T-helper 9 cell (primary cell): ENCODE results near the gene ERCC6.

Source experiments
- DNase-seq: peaks from one replicate; pipeline ENCODE4 v3.0.0-alpha.2; 2020

ERCC6 gene

DNA sequence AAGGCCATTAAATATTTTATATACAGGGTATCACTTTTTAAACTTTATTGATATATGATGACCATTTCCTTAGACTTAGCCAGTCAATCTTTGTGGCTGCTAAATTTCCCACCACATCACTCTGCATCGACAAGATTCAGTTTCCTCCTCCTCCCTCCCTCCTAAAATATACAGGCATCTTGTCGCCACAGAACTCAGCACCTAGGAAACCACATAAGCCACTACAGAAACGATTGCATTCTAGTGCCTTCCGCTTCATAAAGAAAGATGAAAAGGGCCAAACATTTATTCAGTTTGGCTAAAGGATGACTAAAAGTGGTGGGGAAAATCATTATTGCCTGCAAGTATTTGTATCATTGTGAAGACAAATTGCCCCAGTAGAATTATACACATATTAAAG, 30.7 kb downstream of the ERCC6 start:
- DNase-seq = no peak

DNA sequence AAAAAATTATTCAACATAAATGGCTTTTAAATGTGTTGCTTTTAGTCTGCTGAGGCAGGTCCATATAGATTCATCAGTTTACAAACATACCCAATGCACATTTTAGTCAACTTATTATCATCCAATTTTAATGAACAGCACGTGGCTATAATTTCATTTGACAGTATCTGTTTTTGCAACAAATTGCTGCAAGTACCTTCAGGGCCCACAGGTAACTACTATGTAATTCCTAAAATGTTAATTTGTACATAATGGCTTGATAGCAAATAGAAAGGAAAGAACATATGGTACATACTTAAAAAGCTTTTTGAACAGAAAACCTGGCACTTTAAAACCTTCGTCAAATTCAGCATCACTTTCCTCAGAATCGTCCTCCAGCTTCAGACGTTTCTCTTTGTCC, 33.3 kb downstream of the ERCC6 start:
- no peak for DNase-seq

DNA sequence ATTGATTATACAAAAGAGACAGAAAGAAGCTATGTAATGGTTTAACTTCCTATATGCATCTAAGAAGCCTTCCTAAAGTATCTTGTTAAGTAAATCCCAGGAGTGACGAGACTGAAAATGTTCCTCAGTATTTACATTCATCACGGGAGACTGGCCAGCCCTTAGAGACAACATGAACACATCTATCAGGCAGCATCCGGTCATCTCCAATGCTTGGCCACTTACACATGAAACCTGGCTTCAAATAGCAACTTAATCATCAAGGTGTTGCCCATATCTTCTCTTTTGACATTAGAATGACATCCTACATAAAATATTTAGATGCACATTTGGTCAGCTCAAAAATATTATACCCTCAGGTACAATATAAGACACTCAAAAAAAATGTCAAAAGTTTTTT, 33.8 kb downstream of the ERCC6 start:
- DNase-seq = no peak

DNA sequence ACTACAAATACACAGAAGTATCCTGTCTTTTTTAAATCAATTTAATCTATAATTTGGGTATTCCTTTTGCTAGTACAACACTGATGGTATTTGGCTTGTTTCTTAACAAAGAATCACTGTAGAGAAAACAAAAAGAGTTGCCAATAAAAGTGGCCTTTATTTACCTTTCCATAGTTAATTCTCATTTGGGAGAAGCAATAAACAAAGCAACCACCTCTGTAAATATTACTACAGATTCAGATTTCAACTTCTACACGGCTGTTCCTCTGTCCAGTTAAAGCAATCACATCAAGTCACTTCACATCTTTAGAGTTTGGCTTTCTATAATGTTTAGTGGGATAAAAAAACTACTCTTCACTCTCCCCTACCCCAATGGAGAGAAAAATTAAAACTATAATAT, 34.4 kb downstream of the ERCC6 start:
- DNase-seq = no peak

DNA sequence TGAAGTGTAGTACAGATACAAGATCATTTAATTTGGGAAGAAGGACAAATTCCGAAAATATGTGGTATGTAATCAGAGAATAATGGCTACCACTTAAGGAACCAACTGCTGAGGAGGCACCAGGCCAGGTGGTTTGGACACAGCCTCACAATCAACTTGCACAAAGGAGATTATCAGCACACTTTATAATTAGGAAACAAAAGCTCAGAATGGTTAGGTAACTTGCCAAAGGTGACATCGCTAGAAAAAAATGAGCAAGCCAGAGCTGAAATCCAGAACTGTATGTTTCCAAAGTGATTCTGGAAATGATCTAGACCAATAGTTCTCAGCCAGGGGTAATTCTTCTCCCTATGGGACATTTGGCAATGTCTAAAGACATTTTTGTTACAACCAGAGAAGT, 36.6 kb downstream of the ERCC6 start:
- no peak for DNase-seq

DNA sequence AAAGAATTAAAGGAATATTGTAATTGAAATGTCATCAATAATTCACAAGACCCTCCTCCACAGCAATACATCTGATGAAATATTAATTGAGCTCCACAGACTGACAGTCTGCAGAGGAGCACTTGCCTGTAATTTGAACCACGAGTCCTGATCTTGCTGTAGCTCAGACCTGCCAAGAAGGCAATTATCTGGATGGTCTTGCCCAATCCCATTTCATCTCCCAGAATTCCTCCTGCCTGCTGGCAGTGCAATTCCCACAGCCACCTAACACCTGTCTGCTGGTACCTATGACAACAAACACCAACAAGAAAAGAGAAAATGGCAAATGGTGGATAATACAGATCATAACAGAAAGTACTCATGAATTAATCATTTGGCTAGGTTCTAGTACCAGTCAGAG, 38.5 kb downstream of the ERCC6 start:
- DNase-seq = no peak

DNA sequence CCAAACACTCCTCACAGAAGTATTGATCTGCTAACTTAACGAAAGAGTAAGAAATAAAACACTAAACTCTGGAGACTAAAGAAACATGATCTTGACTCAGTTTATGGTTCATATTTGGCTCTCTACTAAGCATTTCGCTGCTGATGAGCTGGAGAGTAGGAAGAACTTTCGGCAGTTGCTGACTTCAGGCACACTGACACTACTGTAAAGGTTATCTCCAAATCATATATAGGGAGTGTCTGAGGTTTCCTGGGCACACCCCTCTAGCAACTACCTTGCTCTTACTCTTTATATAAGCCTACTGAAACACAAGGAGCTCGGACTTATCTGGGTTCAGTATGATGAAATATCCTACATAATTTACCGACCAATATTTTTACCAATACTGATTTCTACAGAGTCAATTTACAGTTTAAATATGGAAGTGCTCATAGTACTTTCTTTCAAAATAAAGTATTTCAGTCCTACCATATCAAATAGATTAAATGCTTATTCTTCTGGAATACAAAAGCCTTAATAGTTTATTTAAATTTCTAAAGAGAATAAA, 39.5 kb downstream of the ERCC6 start:
- no peak for DNase-seq

DNA sequence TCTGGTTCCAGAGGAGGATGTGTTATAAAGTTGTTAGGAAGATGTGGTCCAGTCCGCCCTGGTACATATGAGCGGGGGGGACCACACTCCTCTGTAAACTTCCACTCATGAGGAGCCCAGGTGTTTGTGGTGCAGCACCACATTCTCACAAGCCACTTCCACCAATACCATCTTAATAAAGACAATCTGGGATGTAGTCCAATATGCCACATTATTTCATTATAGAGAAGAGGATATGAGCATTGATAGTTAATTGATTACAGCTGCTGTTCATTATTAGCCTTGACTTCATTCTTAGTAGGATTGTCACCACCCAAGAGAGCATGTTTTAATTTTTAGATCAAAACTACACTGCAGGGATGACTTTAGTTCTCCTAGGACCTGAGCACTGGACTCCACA, 40.5 kb downstream of the ERCC6 start:
- no peak for DNase-seq

DNA sequence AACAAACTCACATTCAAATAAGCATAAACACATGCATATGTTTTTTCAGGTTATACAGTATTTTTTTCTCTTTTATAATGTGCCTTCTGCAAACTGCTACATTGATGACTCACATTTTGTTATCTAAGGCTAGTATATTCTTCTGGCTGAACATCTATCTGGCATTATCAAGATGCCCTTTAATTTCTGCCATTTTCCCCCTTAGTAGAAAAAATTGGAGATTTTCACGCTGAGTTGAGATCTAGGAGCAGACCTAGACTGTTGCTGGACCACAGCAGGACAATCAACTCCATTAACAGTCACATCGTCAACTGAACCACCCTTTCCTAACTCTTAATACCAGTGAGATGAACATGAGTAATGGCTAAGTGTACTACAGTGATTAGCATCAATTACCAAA, 41.6 kb downstream of the ERCC6 start:
- DNase-seq = no peak

DNA sequence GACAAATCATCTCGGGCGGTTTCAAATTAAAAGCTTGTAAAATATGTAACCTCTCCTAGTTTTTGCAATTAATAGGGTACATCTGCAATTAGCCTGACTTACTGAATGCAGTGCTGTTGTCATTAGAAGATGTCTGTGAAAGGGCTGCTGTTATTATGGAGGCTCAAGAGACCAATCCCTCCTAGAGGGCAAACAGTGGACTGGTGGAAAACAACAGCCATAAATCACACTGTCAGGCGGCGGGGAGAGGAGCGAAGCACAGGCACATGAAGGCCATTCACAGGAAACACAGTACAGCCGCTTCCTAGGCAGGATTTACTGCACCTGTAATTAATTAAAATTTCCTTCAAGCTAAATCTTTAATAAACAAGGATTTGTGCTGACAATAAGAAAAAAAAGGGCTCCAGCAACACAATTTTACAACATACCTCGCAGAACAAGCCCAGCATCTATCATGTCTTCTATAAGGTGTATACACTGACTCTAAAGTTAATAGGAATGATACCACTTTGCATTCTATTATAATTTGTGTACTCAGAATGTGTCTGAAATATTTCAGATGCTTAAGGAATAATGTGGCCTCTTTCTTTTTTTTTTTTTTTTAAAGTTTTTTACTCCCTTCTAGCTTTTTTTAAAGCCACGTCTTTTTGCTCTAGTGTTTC, 50.7 kb downstream of the ERCC6 start:
- no peak for DNase-seq

DNA sequence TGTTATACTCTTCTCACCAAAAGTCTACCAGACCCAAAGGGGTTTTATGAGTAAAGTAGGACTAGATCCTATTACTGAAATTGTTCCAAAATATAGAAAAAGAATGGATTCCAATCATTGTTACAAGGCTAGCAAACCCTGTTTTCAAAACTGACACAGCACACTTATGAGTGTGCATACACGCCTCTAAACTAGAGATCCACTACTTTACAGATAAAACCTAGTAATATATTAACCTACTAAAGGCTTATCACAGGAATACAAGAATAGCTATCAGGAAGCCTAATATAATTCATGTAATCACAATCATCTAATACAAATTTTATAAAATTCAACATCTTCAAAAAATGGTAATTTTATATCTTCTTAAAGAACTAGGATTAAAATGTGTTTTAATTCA, 52.2 kb downstream of the ERCC6 start:
- no peak for DNase-seq

DNA sequence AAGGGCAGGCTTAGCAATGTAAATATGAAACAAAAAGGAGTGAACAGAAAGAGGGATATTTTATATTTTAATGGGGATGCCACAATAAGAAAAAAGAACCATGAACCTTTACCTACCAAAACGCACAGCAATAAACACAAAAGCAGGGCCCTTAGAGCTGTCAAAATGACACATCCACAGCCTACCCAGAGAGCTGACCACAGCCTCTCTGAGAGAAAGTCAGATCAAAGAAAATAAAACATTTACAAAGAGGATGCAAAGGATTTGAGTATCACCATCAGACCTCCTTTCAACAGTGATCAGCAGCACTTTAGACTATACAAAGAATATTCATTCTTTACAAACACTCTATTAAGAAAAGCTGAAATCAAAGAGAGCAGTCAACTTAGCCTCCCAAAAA, 52.9 kb downstream of the ERCC6 start:
- DNase-seq = no peak

DNA sequence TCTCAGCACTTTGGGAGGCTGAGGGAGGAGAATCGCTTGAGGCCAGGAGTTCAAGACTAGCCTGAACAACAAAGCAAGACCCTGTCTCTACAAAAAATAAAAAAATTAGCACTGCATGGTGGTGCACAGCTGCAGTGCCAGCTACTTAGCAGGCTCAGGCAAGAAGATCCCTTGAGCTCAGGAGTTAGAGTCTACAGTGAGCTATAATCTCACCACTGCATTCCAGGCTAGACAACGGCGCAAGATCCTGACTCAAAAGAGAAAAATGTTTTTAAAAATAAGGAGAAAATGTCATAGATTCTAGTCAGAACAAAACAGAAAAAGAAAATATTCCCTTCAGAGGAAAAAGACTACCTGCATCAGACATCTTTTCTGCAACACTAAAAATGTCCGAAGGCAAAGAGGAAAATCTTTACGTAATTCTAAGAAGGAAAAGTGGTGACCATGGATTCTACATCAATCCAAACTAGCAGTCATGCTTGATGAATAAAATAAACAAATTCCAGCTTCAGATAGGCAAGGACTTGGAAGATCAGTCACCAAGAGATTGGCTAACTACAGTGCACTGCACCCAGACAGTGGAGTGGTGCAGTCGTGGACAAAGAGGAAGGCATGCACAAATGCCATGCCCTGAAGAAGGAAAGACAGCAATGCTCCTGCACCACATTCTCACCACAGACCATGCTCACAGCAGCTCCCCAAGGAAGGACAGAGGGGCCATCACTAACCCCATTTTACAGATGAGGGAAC, 54.3 kb downstream of the ERCC6 start:
- DNase-seq = no peak

DNA sequence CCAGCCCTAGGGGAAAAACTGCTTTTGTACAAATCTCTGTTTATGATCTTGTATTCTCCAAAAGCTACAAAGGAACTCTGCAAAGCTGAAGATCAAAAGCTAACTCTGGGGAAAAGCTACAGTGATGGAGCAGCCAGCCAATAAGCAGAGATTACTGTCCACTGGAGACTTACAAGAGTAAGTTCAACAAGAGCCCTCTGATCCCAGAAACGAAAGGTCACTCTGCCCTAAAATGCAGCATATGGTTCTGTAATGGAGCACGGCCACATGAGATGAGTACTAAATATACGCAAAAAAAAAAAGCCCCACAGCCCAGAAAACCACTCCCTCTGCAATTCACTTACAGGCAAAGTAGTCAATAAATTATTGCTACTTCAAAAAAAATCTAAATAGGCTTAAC, 60.1 kb downstream of the ERCC6 start:
- no peak for DNase-seq

DNA sequence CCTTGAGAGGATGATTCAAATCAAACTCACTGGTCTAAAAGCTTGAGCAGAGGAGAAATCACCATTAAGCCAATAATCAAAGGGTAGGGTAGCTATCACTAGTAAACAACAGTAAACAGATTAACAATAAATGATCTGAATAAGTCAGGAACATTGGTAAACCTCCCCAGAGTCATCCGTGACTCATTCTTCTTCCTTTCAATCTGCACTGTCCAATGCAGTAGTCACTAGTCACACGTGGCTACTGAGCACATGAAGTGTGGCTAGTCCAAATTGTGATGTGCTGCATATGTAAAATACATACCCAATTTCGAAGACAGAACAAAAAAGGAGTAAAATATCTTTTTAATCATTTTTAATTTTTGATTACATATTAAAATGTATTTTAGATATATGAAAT, 64.0 kb downstream of the ERCC6 start:
- DNase-seq = no peak

DNA sequence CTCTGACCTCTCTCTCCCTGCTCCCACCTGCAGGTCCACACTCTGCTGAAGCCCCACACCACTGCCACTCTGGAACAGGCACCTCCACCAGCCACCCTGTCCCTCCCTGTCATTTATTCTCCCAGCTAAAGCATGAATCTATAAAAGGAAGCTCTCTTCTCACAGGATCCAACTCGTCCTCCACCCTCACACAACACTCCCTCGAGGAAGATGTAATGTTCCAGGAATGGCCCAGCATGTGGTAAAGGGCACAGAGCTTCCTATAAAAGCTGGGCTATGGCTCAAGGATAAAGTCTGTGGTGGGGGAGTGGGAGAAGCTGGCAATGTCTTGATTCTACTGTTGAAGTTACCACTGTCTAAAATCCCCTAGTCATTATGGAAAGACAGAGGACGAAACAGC, 67.4 kb downstream of the ERCC6 start:
- no peak for DNase-seq

DNA sequence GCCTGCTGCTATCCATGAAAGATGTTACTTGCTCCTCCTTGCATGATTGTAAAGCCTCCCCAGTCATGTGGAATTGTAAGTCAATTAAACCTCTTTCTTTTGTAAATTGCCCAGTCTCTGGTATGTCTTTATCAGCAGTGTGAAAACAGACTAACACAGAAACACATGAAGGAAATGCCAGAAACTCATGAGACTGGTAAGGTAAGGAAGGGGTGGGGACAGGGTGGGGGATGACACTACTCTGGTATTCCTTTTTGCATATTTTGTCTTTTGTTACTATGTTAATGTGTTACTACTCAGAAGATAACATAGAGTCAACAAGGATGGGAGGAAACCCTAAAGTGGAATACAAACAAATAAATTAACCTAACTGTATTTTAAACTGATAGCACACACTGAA, 73.2 kb downstream of the ERCC6 start:
- DNase-seq = no peak
